Measurements from ENCODE around the gene ZNF688. TPM values are rescaled to one million over a fixed set of nuclear protein-coding genes. Genes with fewer than 3 reads are reported as not detected.

Gene ZNF688
- total and polyA plus RNA-seq, 2 experiments from 2014 or later = 9.8 to 21.0 TPM

- Histone ChIP-seq H3K9me2 (replicated peaks; ENCODE audit: insufficient read depth) (no peaks in the 10 kb centered on the region), H3K4me1 (ENCODE audit: insufficient read depth) (peaks cover 30% of the 10 kb centered on the region)
- no peak for TF ChIP-seq EZH2phosphoT487 (IDR thresholded peaks at IDR 0.05; ENCODE audit: low read depth, severe bottlenecking, unreplicated experiment)
- no peak for TF ChIP-seq CTCF (IDR thresholded peaks at IDR 0.05; ENCODE audit: poor library complexity)
- no peak for TF ChIP-seq EZH2 (IDR thresholded peaks at IDR 0.05; ENCODE audit: borderline replicate concordance)
Observed at GRCh38 chr16:30551781-30552180, 19.7 kb downstream of the ZNF688 start.

GRCh38 chr16:30548416-30549253, 22.9 kb downstream of the ZNF688 start:
- no peak for TF ChIP-seq EZH2 (IDR thresholded peaks at IDR 0.05; ENCODE audit: borderline replicate concordance)
- no peak for TF ChIP-seq EZH2phosphoT487 (IDR thresholded peaks at IDR 0.05; ENCODE audit: low read depth, severe bottlenecking, unreplicated experiment)
- no peak for TF ChIP-seq CTCF (IDR thresholded peaks at IDR 0.05; ENCODE audit: poor library complexity)
- Histone ChIP-seq H3K79me2 (peaks cover 38% of the 10 kb centered on the region), H3K9me3 (ENCODE audit: low read depth) (no peaks in the 10 kb centered on the region), H3K4me1 (ENCODE audit: insufficient read depth) (peaks cover 16% of the 10 kb centered on the region), H3K27ac (peak overlapping the region; percentile 83), H2AFZ (no peak overlapping the region), H3K4me2 (peak overlapping the region; percentile 2), H3K4me3 (no peak overlapping the region), H3K36me3 (replicated peaks; ENCODE audit: insufficient read depth, low read depth) (no peaks in the 10 kb centered on the region), H4K20me1 (ENCODE audit: insufficient read depth, poor library complexity, severe bottlenecking) (no peaks in the 10 kb centered on the region), H3K9me2 (replicated peaks; ENCODE audit: insufficient read depth) (no peaks in the 10 kb centered on the region), H3K27me3 (no peaks in the 10 kb centered on the region)
- no peak for DNase-seq (ENCODE audit: low spot score)
- 43% methylated on average over 8 of the region's 8 CpGs for WGBS (ENCODE audit: low lambda C conversion rate, missing lambda C conversion rate)

More at GRCh38 chr16:30551781-30552180, 19.7 kb downstream of the ZNF688 start:
- WGBS (ENCODE audit: low lambda C conversion rate, missing lambda C conversion rate) = 41% methylated on average over 3 of the region's 3 CpGs
- H3K4me2 ChIP-seq = no peak overlapping the region
- H3K9me3 ChIP-seq (ENCODE audit: low read depth) = no peaks in the 10 kb centered on the region
- no peak overlapping the region for H2AFZ ChIP-seq
- peaks cover 53% of the 10 kb centered on the region for H3K79me2 ChIP-seq
- H3K27me3 ChIP-seq = no peaks in the 10 kb centered on the region
- H4K20me1 ChIP-seq (ENCODE audit: insufficient read depth, poor library complexity, severe bottlenecking) = no peaks in the 10 kb centered on the region
- no peak for DNase-seq (ENCODE audit: low spot score)
- peak overlapping the region; percentile 67 for H3K27ac ChIP-seq
- H3K4me3 ChIP-seq = no peak overlapping the region
- H3K36me3 ChIP-seq (replicated peaks; ENCODE audit: insufficient read depth, low read depth) = no peaks in the 10 kb centered on the region

GRCh38 chr16:30546115-30546514, 25.4 kb downstream of the ZNF688 start:
- DNase-seq (ENCODE audit: low spot score) = no peak
- Histone ChIP-seq H3K4me1 (ENCODE audit: insufficient read depth) (peaks cover 32% of the 10 kb centered on the region), H3K36me3 (replicated peaks; ENCODE audit: insufficient read depth, low read depth) (no peaks in the 10 kb centered on the region), H3K27ac (no peak overlapping the region), H3K4me2 (no peak overlapping the region), H3K27me3 (no peaks in the 10 kb centered on the region), H4K20me1 (ENCODE audit: insufficient read depth, poor library complexity, severe bottlenecking) (no peaks in the 10 kb centered on the region), H3K79me2 (peaks cover 34% of the 10 kb centered on the region), H2AFZ (no peak overlapping the region), H3K9me2 (replicated peaks; ENCODE audit: insufficient read depth) (no peaks in the 10 kb centered on the region), H3K4me3 (no peak overlapping the region), H3K9me3 (ENCODE audit: low read depth) (no peaks in the 10 kb centered on the region)
- 84% methylated on average over 8 of the region's 8 CpGs for WGBS (ENCODE audit: low lambda C conversion rate, missing lambda C conversion rate)
- TF ChIP-seq EZH2phosphoT487 (IDR thresholded peaks at IDR 0.05; ENCODE audit: low read depth, severe bottlenecking, unreplicated experiment) (no peak), EZH2 (IDR thresholded peaks at IDR 0.05; ENCODE audit: borderline replicate concordance) (no peak), CTCF (IDR thresholded peaks at IDR 0.05; ENCODE audit: poor library complexity) (no peak)
